Mesothelial cell of epicardium (in vitro differentiated cells): Measurements from ENCODE around the gene ADH1C. TPM values are rescaled to one million over a fixed set of nuclear protein-coding genes. Genes with fewer than 3 reads are reported as not detected.

Experiments
- DNase-seq, 2 experiments: peaks; one replicate each; pipeline ENCODE4 v3.0.0; 2021; ENCODE audit warnings: low spot score in 2 of 2; ENCODE audit not compliant: unreplicated experiment in 2 of 2
- H3K27ac Mint-ChIP-seq: 2 replicates; pipeline ENCODE4 v1.8.0; 2021; ENCODE audit warnings: mixed read lengths
- H3K27me3 Mint-ChIP-seq: 2 replicates; pipeline ENCODE4 v1.8.0; 2021; ENCODE audit warnings: low read depth, mixed read lengths
- H3K36me3 Mint-ChIP-seq: 2 replicates; pipeline ENCODE4 v1.8.0; 2021; ENCODE audit warnings: mixed read lengths
- H3K4me1 Mint-ChIP-seq: 2 replicates; pipeline ENCODE4 v1.8.0; 2021; ENCODE audit warnings: mixed read lengths
- H3K4me3 Mint-ChIP-seq: 2 replicates; pipeline ENCODE4 v1.8.0; 2021; ENCODE audit warnings: mild to moderate bottlenecking, moderate library complexity, mixed read lengths
- H3K9me3 Mint-ChIP-seq: 2 replicates; pipeline ENCODE4 v1.8.0; 2021; ENCODE audit warnings: mixed read lengths
- total RNA-seq: library from RNA; stranded (reverse); gene quantifications from 3 replicates; pipeline ENCODE4 v1.2.1, GENCODE V29; 2021
- TF ChIP-seq, protein P1 (sequence below): fragments of 200-600 bp; sonication (generic); IDR thresholded peaks from one replicate; pipeline ENCODE4 v1.5.0; 2021; ENCODE audit warnings: antibody characterized with exemption; ENCODE audit not compliant: unreplicated experiment

Gene ADH1C
- total RNA-seq, 1 donor from 2014 or later = 0.54 TPM

DNA sequence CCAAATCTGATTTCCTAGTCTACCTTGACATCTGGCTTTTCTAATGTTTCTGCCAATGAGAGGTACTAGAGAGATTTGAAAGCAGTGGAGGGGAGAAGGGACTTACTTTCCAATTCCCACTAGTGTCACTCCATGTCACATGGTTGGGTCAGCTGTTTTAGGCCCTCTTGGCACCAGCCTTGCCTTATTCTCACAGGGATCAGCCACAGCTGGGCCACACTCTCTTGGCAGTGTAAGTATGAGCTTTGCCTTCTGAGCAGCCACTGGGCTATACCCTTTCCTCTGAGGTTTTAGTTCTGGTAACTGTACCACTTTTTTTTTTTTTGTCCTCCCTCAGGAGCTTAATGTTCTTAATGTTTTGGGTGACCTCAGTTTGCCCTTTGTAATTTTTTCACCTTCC, 10.2 kb upstream of the ADH1C start:
- Mint-ChIP-seq H3K27ac (no peak overlapping the region), H3K4me1 (peaks cover 12% of the 10 kb centered on the region), H3K4me3 (no peak overlapping the region), H3K9me3 (peaks cover 27% of the 10 kb centered on the region), H3K36me3 (peaks cover 4% of the 10 kb centered on the region), H3K27me3 (no peaks in the 10 kb centered on the region)
- no peak for DNase-seq
- TF ChIP-seq, protein P1, sequence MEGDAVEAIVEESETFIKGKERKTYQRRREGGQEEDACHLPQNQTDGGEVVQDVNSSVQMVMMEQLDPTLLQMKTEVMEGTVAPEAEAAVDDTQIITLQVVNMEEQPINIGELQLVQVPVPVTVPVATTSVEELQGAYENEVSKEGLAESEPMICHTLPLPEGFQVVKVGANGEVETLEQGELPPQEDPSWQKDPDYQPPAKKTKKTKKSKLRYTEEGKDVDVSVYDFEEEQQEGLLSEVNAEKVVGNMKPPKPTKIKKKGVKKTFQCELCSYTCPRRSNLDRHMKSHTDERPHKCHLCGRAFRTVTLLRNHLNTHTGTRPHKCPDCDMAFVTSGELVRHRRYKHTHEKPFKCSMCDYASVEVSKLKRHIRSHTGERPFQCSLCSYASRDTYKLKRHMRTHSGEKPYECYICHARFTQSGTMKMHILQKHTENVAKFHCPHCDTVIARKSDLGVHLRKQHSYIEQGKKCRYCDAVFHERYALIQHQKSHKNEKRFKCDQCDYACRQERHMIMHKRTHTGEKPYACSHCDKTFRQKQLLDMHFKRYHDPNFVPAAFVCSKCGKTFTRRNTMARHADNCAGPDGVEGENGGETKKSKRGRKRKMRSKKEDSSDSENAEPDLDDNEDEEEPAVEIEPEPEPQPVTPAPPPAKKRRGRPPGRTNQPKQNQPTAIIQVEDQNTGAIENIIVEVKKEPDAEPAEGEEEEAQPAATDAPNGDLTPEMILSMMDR = no peak

DNA sequence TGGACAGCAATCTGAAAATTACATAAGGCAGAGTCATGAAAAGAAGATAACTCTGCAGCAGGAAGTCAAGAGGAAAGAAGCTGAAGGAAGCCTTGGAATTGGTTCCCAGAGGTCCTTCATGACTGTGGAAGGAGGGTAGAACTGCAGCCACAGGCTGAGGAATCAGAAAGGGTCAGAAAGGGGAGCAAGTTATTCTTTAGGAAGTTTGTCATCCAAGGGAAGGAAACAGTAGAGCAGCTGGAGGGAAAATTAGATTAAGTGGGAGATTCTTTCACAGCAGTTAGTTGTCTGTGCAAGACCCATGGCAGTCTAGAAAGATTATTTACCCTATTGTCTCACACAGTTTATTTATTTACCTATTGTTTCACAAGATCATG, 9.3 kb upstream of the ADH1C start:
- TF ChIP-seq, protein P1 = no peak
- no peak for DNase-seq
- no peak overlapping the region for H3K27ac Mint-ChIP-seq
- H3K27me3 Mint-ChIP-seq = no peaks in the 10 kb centered on the region
- H3K4me3 Mint-ChIP-seq = no peak overlapping the region
- H3K4me1 Mint-ChIP-seq = peaks cover 10% of the 10 kb centered on the region
- peaks cover 4% of the 10 kb centered on the region for H3K36me3 Mint-ChIP-seq
- peaks cover 26% of the 10 kb centered on the region for H3K9me3 Mint-ChIP-seq

DNA sequence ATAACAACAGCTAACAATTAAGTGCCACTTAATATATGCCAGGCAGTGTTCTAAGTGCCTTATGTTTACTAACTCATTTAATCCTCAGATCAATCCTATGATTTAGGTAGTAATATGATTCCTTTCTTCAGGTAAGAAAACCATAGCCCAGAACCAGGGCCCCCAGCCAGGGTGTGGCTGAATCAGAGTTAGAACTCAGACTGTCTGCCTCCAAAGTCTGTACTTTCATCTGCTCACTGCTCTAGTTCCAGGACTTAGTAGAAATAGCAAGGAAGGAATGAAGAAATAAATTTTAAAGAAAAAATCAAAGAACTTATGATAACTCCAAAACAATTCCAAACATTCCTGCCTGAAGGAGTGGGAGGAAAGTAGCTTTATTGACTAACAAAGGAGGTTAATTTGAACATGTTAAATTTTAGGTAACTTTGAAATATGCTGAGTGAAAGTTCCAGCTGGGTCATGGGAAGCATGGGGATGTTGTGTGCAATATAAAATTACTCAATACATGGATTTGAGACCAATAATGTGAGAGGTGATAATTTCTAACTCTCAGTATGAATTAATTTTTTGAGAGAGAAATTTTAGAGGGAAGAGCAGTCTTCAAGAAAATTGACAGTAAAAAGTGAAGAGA, 8.8 kb upstream of the ADH1C start:
- no peak overlapping the region for H3K4me3 Mint-ChIP-seq
- no peak for DNase-seq
- H3K27me3 Mint-ChIP-seq = no peaks in the 10 kb centered on the region
- H3K27ac Mint-ChIP-seq = no peak overlapping the region
- peaks cover 4% of the 10 kb centered on the region for H3K36me3 Mint-ChIP-seq
- peaks cover 26% of the 10 kb centered on the region for H3K9me3 Mint-ChIP-seq
- TF ChIP-seq, protein P1 = no peak
- H3K4me1 Mint-ChIP-seq = peaks cover 10% of the 10 kb centered on the region

DNA sequence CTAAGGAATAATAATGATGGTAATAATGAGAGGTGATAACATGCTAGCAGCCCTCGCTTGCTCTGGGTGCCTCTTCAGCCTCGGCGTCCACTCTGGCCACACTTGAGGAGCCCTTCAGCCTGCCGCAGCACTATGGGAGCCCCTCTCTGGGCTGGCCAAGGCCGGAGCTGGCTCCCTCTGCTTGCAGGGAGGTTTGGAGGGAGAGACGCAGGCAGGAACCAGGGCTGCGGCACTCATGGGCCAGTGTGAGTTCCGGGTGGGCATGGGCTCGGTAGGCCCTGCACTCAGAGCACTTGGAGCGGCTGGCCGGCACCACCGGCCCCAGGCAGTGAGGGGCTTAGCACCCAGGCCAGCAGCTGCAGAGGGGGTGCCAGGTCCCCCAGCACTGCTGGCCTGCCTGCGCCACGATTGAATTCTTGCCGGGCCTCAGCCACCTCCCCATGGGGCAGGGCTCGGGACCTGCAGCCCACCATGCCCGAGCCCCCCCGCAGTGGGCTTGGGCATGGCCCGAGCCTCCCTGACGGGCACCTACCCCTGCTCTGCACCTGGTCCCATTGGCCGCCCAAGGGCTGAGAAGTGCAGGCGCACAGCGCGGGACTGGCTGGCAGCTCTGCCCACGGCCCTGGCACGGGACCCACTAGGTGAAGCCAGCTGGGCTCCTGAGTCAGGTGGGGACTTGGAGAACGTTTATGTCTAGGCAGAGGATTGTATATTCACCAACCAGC, 7.1 kb upstream of the ADH1C start:
- peaks cover 29% of the 10 kb centered on the region for H3K9me3 Mint-ChIP-seq

DNA sequence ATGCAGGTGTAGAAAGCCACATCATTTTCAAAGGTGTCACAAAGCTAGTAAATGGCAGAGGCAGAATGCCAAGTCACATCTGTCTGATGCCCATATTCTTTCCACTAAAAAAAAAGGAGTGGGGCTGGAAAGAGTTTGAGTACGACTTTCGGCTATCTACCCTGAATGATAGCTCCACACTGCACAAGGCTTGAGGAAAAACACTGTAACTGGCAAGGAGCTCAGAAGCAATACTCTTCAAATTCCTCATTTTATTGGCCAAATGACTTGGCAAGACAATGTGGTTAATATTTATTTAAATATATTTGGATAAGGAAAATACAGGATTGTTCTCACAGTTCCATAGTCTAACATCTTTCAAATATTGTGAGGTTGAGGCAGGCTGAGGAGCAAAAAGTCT, 5.4 kb upstream of the ADH1C start:
- Mint-ChIP-seq H3K27ac (no peak overlapping the region), H3K36me3 (no peaks in the 10 kb centered on the region), H3K9me3 (peaks cover 31% of the 10 kb centered on the region), H3K4me3 (no peak overlapping the region), H3K27me3 (no peaks in the 10 kb centered on the region), H3K4me1 (peaks cover 10% of the 10 kb centered on the region)
- TF ChIP-seq, protein P1 = no peak
- DNase-seq = no peak

More for the DNA sequence above, 7.1 kb upstream of the ADH1C start:
- H3K27ac Mint-ChIP-seq = no peak overlapping the region
- no peak for DNase-seq
- H3K4me1 Mint-ChIP-seq = peaks cover 10% of the 10 kb centered on the region
- H3K36me3 Mint-ChIP-seq = no peaks in the 10 kb centered on the region
- no peak overlapping the region for H3K4me3 Mint-ChIP-seq
- TF ChIP-seq, protein P1 = no peak
- no peaks in the 10 kb centered on the region for H3K27me3 Mint-ChIP-seq
